GM19023 (cell line): ENCODE data around the gene LRRK1.

ENCODE experiments used
- ATAC-seq: cut with Tn5 transposase; IDR thresholded peaks from one replicate; pipeline ENCODE4 v1.9.1; 2021; ENCODE audit warnings: mild to moderate bottlenecking, moderate library complexity; ENCODE audit not compliant: unreplicated experiment

The LRRK1 gene

DNA sequence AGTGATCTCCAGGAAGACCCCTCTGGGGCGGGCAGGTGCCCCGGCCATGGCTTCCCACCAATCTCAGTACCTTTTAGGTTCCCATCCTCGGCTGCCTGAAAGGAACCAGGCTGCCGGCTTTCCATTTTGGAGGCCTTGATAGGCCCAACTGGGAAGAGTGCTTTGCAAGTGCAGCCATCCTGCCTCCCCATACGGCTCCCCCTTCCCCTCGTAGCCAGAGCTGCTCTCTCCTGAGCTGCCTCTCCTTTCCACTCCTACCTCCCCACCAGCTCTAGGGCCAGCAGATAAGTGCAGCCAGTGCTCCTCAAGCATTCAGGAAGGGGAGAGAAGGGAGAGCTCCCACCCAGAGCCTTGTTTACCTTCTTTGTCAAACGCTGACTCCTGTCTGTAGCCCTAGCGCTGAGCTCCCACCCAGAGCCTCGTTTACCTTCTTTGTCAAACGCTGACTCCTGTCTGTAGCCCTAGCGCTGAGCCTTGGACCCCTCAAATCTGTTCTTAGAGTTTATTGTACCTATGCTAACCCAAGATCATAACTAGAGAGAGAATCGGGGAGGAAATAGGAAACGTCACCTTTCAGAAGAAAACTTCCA lies 133.0 kb downstream of the LRRK1 start:
- ATAC-seq = no peak

DNA sequence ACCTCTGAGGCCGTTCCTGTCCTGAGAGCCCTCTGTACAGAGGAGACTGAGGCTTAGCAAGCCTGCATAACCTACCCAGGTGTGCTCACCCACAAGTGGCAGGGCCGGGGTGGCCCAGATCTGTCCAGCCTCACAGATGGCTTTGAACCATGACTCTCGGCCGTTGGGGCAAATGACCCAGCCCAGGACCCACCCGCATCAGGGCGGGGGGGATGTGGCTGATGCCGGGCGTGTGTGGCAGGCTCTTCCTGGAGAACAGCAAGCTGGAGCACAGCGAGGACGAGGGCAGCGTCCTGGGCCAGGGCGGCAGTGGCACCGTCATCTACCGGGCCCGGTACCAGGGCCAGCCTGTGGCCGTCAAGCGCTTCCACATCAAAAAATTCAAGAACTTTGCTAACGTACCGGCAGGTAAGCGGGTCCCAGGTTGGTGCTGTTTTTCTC lies 133.5 kb downstream of the LRRK1 start:
- no peak for ATAC-seq

DNA sequence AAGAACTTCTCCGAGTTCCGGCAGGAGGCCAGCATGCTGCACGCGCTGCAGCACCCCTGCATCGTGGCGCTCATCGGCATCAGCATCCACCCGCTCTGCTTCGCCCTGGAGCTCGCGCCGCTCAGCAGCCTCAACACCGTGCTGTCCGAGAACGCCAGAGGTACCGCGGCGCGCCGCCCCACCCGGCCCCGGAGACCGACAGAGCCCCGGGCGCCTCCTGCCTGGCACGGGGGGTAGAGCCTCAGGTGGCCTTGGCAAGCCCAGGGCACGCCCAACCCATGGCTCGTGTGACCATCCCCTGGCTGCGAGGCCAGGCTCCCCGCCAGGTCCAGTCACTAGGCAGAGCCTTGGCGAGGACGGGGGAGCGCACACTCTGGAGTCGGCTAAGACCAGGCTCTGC lies 134.1 kb downstream of the LRRK1 start:
- no peak for ATAC-seq

DNA sequence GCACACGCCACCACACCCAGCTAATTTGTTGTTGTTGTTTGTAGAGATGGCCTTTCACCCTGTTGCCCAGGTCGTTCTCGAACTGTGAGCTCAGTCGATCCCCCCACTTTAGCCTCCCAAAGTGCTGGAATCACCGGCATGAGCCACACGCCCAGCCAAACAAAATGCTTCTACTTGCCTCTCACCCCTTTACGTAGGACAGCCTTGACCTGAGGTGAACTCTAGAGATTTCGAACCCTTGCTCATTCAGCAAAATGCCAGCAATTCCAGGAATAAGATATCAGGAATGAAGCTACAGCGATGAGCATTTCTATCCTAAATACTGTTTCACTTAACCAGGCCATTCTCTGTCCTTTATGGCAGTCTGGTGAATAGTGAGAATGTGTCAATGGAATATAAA lies 135.0 kb downstream of the LRRK1 start:
- ATAC-seq = no peak

DNA sequence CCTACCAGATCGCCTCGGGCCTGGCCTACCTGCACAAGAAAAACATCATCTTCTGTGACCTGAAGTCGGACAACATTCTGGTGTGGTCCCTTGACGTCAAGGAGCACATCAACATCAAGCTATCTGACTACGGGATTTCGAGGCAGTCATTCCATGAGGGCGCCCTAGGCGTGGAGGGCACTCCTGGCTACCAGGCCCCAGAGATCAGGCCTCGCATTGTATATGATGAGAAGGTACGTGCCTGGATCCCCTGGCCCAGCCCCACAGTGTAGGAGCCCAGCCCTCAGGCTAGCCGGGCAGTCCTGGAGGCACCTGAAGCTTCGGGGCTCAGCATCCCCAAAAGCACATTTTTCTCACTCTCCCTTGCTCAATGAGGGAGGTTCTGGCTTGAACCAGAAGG lies 135.8 kb downstream of the LRRK1 start:
- ATAC-seq = no peak

DNA sequence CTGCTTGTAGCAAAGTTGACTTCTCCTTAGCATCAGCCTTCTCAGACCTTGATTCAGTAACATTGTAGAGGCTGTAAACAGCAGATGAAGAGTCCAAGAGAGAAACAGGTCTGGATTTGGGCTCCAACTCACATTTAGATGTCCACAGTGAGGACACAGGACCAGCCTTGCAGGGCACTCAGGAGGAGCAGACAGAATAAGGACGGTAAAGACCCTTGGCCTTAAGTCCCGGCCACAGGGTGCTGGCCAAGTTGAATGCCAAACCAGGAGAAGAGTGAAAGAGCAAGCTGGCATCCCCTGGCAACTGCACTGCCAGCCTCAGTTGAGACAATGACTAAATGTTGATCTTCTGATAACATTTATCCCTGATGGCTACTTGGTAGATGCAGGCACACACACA lies 136.3 kb downstream of the LRRK1 start:
- ATAC-seq = no peak

DNA sequence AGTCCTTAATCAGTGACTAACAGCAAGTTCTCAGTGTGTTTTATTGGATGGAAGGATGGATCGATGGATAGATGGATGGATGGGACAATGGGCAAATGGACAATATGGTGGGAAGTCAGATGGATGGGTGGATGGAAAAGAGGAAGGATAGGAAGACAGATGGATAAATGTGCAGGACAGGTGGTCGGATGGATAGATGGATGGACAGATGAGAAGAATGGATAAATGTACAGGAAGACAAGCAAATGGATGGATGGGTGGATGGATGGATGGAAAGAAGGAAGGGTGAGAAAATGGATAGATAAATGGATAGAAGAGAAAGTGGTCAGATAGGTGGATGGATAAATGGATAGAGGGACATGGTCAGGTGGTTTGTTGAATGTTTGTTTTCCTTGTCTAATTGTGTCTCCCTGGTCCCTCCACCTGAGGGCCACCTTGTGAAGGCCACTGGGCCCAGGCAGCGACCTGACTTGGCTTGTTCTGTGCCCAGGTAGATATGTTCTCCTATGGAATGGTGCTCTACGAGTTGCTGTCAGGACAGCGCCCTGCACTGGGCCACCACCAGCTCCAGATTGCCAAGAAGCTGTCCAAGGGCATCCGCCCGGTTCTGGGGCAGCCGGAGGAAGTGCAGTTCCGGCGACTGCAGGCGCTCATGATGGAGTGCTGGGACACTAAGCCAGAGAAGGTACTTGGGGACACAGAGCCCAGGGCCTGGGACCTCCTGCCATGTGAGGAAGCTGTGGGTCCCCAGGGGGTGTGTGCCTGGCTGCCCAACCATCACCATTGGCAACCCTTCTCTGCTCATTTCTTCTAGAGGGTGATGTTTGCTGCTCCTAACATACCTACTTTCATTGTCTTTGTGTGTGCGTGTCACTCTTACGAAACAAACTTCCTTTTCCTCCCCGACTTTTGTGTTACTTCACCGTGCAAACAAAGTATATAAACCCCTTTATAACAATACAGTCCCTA lies 137.5 kb downstream of the LRRK1 start:
- ATAC-seq = no peak

DNA sequence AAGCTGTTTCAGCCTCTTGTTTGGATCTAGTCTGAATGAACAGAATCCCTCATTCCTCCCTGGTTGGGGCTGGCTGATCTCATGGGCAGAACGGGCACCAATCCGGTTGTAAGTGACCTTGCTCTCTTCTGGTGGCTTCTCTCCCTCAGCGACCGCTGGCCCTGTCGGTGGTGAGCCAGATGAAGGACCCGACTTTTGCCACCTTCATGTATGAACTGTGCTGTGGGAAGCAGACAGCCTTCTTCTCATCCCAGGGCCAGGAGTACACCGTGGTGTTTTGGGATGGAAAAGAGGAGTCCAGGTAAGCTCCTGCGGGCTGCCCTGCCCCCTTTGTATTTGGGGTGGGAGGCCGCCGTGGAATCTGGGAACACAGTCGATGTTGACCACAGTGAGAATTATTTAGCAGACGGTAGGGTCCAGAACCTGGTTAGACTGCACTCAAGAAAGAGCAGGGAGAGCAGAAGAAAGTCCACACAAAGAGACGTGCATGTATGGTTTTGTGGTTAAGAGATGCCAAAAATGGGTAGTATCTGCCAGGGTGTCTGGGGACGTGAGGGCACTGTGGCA lies 138.8 kb downstream of the LRRK1 start:
- no peak for ATAC-seq

DNA sequence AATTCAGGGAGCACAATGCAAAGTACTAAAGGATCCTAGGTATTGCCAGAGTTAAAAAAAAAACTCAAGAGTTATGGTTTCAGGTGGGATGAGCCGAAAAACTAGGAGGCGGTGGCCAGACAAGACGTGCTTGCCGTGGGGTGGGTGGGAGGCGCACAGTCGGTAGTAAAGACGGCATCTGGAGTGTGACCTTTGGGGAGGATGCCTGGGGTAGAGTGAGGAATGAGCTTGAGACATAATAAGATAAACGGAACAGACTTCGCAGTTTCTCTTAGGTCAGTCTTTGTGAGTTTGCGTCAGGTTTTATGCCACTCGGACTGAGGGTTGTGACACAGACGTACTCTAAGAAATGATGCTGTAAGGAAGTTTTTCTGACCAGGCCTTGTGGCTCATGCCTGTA lies 139.6 kb downstream of the LRRK1 start:
- ATAC-seq = no peak

DNA sequence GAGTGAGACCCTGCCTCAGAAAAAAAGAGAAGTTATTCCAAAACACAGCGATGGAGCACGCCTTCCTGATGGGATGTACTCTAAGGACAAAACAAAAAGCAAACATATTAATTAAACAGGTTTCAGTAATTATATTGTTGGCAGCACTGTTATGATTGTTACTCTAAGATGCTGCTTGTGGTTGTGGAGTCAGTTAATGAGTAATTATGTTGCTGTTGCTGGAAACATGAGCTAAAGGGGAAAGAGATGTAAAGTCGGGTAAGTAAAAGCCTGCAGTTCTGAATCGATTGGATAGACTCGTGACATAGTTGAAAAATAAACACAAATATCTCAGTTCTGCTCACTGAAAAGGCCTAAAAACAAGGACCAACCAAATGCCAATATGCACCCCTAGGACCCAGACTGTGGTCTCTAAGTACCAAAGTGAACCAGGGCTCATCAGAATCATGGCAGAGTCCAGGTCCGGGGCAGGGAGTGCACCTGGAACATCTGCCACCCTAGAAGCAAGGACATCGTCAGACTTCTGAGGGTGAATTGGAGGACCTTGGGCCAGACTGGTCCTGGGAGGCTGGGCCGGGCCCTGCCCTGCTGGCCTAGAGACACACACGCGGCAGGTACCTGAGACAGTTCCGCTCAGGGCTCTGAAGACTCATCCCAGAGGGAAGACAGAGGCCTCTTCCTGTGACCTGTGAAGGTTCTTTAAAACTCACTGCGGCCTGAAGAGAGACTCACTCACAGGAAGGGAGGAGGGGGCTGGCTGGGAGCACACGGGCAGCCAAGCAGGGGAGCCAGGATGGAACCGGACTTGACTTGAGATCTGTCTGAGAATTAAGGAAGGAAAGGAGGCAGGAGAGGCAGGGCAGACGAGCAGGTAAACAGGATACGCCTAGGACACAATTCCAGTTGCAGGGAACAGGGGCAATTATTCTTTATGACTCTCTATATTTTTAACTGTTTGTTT lies 140.5 kb downstream of the LRRK1 start:
- ATAC-seq = no peak

DNA sequence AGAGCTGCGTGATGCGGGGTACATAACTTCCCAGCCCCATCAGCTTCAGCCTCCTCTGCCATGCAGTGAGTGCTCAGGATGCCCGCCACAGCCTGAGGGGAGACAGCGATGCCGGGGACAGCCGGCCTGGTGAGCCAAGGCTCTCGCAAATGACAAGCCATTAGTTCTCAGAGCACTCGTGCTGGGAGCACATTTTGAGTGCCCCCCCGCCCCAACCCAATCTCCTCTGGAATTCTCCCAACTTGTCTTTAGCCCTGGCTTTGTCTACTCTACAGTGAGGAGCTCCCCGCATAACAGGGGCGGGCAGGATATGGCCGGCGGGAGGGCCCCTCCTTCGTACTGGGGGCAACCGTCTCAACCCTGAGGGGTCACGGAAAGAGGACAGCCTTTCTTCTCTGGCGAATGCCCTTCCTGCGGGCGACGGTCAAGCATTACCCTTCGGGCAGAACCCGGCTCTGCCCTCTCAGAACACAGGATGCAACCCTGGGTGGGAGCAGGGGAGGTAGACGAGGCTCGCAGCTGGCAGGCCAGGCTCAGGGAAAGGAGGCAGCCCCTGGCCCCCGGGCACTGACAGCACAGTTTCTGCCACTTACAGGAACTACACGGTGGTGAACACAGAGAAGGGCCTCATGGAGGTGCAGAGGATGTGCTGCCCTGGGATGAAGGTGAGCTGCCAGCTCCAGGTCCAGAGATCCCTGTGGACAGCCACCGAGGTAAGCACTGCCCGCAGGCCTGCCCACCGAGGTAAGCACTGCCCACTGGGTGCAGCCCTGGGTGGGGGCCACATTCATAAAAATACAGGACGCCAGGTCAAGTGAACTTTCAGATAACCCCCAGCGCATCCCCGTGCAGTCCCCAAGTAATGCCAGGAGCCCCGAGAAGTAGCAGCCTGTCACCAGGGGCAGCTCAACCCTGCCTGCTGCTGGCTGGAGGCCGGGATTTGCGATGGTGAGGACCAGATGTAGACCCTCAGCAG lies 141.7 kb downstream of the LRRK1 start:
- ATAC-seq = no peak

DNA sequence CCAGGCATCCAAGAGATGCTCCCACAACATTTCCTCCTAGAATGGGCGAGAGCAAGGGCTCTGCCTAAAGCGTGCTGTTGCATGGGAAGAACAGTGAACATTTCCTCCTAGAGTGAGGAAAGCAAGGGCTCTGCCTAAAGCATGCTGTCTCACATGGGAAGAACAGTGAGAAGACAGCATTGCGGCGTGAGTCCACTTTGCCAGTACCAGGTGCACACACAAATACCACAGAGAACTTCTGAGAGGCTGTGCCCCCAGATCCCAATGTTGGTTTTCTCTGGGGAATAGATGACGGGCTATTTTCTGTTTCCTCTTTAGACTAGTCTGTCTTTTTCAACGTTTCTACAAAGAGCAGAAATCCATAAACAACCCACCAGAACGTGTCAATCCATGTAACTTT lies 142.9 kb downstream of the LRRK1 start:
- no peak for ATAC-seq

DNA sequence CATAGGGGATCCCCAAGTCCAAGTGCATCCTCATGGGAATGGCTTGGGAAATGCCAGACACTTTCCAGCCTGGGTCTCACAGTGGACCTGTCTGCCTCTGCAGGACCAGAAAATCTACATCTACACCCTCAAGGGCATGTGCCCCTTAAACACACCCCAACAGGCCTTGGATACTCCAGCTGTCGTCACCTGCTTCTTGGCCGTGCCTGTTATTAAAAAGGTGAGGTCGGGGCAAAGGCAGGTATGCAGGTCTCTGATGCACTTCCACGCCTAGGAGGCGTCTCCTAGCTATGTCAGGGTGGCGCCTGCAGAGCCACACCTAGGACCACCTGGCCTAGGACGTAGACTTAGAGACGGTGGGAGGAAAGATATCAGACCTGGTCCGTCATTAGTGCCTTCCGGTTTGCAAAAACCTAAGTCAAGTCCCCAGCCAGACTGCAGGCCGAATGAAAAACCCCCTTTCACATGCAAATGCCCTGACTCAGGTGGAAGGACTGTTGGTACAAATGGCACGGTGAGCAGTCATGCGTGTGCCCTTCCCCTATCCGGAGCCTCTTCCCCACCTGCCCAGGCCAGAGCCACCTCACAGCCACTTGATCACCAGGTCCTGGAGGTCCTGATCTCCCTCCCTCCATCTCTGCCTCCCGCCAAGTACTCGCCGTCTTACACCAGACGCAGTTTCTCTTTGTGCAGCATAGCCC lies 143.5 kb downstream of the LRRK1 start:
- ATAC-seq = peak; percentile 66

DNA sequence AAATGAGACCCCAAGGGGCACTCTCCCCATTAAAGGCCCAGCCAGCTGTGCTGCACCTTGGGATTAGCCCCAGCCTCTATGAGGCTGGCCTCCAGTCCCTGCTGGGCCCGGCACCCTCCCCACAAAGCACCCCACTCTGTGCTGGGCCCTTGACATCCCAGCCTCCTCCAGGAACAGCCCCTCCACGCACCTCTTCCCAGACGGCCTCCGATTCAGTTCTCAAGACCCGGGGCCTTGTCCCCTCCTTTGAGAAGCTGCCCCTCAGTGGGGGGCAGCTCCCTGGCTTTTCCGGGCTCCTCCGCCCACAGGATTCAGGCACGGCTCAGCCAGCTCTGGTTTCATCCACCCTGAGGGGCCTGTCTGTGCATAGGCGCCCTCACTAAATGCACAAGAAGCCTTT lies 144.1 kb downstream of the LRRK1 start:
- no peak for ATAC-seq

DNA sequence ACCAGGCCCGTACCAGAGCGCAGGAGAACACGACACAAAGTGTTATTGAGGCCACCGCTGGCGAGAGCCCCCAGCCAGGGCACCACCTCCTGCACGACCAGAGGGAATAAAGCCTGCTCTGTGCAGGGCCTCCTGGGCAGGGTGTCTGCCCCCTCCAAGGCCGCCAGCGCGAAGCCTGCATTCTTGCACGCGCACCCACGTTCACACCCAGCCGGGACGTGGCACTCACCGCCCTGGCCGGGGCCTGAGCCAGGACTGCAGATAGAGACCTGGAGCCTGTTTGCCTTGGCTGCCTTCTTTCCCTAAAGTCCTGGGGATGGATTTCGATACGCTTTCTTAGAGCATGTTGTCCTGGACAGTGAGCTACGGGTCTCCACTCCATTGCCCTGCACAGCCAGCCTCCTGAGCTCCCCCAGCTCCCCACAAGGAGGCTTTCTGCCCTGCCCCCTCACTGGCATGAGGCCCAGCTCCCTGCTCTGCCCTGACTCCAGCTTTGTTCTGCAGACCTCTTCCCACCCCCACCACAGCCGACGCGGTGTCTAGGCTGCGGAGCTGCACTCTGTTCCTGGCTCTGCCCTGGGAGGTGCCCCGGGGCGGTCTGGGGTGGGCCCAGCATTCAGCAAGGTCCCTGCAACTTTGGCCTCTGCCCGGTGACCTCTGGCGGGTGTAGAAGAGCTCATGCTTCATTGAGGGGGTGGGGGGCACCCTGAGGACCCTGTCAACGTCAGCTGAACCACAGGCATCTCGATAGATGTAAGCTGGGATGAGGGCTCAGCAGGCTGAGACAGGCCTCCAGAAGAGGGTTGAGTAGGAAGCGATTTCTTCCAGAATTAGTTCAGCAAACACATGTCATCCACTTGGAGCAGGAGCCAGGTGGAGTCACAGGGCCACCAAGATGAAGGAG lies 145.0 kb downstream of the LRRK1 start:
- ATAC-seq = no peak

DNA sequence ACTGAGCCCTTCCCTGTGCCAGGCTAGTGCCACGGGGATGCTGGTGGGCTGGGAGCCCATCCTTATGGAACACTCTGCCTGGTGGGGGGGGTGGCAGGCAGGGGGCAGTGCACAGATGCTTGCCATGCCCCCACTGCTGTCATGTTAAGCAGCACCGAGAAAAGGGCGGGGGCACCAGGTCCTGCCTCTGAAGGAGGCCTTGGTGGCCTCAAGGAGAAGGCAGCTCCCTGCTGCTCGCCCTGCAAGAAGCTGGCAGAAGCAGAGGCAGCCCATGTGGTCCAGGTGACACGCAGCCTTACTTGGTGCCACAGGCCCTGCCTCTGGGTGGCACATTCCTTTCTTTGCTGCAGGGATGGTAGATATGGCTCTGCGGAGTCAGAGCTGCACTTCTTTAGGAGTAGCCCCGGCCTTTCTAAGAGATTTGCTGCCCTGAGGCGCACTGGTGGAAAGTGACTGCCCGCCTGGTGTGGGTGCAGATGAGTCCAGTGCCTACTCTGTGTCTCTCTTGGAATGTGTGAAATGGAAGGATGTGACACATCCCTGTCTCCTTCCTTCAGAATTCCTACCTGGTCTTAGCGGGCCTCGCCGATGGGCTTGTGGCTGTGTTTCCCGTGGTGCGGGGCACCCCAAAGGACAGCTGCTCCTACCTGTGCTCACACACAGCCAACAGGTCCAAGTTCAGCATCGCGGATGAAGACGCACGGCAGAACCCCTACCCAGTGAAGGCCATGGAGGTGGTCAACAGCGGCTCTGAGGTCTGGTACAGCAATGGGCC lies 145.8 kb downstream of the LRRK1 start:
- ATAC-seq = no peak

DNA sequence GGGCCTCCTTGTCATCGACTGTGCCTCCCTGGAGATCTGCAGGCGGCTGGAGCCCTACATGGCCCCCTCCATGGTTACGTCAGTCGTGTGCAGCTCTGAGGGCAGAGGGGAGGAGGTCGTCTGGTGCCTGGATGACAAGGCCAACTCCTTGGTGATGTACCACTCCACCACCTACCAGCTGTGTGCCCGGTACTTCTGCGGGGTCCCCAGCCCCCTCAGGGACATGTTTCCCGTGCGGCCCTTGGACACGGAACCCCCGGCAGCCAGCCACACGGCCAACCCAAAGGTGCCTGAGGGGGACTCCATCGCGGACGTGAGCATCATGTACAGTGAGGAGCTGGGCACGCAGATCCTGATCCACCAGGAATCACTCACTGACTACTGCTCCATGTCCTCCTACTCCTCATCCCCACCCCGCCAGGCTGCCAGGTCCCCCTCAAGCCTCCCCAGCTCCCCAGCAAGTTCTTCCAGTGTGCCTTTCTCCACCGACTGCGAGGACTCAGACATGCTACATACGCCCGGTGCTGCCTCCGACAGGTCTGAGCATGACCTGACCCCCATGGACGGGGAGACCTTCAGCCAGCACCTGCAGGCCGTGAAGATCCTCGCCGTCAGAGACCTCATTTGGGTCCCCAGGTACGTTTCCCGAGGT lies 146.5 kb downstream of the LRRK1 start:
- no peak for ATAC-seq
